Measurements from ENCODE around the gene NKX2-8. TPM values are rescaled to one million over a fixed set of nuclear protein-coding genes. Genes with fewer than 3 reads are reported as not detected.

The NKX2-8 gene
- polyA plus RNA-seq: not detected

DNA sequence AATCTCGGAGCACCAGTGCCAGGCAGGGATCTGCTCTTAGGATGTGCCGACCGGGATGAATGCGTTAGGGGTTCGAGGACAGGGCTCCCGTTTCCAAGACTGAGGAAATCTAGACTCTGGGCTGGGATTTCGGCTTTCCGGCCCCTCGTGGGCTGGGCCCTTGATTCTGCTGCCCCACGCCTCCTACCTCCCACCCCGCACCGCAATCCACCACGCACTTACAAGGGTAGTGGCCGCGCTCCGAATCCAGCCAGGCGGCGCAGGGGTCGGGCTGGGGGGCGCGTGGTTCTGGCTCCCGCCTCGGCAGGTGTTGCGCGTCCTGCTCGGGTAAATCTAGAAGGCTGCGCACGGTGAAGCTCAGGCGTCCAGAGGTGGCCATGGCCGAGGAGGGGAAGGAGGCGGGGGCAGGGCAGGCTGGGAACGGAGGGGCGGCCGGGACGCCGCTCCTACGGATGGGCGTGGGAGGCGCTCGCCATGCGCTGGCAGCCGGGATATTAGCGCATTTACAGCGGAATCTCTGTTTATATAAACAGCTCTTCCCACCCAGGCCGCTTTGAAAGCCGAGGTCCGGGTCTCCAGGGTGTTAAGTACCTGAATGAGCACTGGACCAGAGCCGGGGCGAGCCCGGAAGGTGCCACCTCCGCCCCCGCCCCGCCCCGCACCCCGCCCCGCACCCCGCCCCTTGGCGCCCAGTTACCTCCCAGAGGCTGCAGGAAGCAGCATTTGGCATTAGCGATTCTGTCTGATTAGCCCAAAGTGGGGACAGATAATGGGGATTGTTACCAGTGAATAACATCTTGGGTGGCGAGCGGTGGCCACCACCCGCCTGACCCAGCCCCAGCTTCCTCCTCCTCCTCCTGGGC lies at the start of gene NKX2-8:
NKX2-8 (minus strand) TSS at position 604 of the 863 bp plus-strand sequence; CDS start at position 379, 225 bp downstream.
- Mint-ChIP-seq H3K4me3 (no peak within 1 kb of the TSS), H3K27ac (no peak within 1 kb of the TSS), H3K36me3 (no peaks in the 10 kb centered on the region), H3K4me1 (no peaks in the 10 kb centered on the region), H3K9me3 (no peaks in the 10 kb centered on the region), H3K27me3 (peaks cover 54% of the 10 kb centered on the region)

- no peak overlapping the region for H3K27ac Mint-ChIP-seq
- no peaks in the 10 kb centered on the region for H3K4me1 Mint-ChIP-seq
- no peak overlapping the region for H3K4me3 Mint-ChIP-seq
- H3K27me3 Mint-ChIP-seq: peaks cover 4% of the 10 kb centered on the region
- H3K9me3 Mint-ChIP-seq: peaks cover 0 to 9% (median 2%) of the 10 kb centered on the region in 3 donors
- H3K36me3 Mint-ChIP-seq: peaks cover 2% of the 10 kb centered on the region
These were observed 45.6 kb upstream of the NKX2-8 start for GRCh38 chr14:36627981-36628380.

DNA sequence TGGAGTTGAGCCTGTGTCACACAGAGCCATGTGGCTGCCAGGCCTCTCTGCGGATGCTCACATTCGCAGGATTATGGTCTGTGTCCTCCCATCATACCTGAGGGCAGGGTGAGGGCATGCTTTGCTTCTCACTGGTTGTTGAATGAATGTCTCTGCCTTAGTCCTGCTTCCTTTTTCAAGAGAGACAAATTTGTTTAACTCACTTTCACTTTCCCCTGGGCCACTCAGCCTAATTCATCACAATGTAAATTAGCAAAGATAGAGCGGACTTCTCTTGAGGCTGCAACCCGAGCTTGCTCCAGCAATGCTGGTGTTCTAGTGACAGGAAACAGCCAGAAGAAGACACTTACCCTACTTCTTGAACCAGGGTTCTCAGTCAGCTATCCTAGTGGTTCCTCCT lies 43.7 kb upstream of the NKX2-8 start:
- no peaks in the 10 kb centered on the region for H3K4me1 Mint-ChIP-seq

GRCh38 chr14:36625436-36625835 lies 43.0 kb upstream of the NKX2-8 start:
- no peaks in the 10 kb centered on the region for H3K4me1 Mint-ChIP-seq
- H3K9me3 Mint-ChIP-seq: peaks cover 2 to 12% (median 4%) of the 10 kb centered on the region in 3 donors
- peaks cover 4% of the 10 kb centered on the region for H3K27me3 Mint-ChIP-seq

More for the DNA sequence above, 43.7 kb upstream of the NKX2-8 start:
- peaks cover 2% of the 10 kb centered on the region for H3K36me3 Mint-ChIP-seq
- no peak overlapping the region for H3K4me3 Mint-ChIP-seq
- peaks cover 2 to 17% (median 4%) of the 10 kb centered on the region in 3 donors for H3K9me3 Mint-ChIP-seq
- H3K27ac Mint-ChIP-seq: no peak overlapping the region
- H3K27me3 Mint-ChIP-seq: peaks cover 4% of the 10 kb centered on the region

DNA sequence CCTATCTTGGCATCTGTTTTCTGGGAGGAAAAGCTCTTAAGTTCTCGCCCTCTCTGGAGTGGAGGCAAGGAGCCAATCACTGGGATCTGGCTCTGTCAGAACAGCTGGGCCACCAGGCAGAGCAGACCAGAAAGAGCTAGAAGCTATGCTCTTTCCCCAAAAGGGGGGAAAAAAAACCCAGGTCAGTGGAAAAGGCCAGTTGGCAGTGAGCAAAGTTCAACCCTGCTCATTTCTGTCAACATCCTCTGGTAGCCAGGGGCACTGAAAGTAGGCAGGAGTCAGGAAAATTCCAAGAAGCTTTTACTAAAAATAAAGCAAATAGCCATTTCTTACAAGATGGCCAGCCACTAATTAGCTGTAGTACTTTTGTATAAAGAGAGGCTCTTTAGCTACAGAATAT lies 42.6 kb upstream of the NKX2-8 start:
- H3K9me3 Mint-ChIP-seq: peaks cover 3 to 11% (median 5%) of the 10 kb centered on the region in 3 donors
- no peaks in the 10 kb centered on the region for H3K4me1 Mint-ChIP-seq
- H3K27ac Mint-ChIP-seq: no peak overlapping the region
- H3K4me3 Mint-ChIP-seq: no peak overlapping the region
- peaks cover 2% of the 10 kb centered on the region for H3K36me3 Mint-ChIP-seq
- H3K27me3 Mint-ChIP-seq: peaks cover 4% of the 10 kb centered on the region

More at GRCh38 chr14:36625436-36625835, 43.0 kb upstream of the NKX2-8 start:
- Mint-ChIP-seq H3K4me3 (no peak overlapping the region), H3K27ac (no peak overlapping the region), H3K36me3 (peaks cover 2% of the 10 kb centered on the region)

GRCh38 chr14:36619853-36620252 lies 37.4 kb upstream of the NKX2-8 start:
- no peaks in the 10 kb centered on the region for H3K27me3 Mint-ChIP-seq
- no peak overlapping the region for H3K27ac Mint-ChIP-seq
- H3K36me3 Mint-ChIP-seq: no peaks in the 10 kb centered on the region
- H3K9me3 Mint-ChIP-seq: peaks cover 3 to 11% (median 6%) of the 10 kb centered on the region in 3 donors
- peaks cover 0 to 1% (median 0%) of the 10 kb centered on the region in 3 donors for H3K4me1 Mint-ChIP-seq
- no peak overlapping the region for H3K4me3 Mint-ChIP-seq

DNA sequence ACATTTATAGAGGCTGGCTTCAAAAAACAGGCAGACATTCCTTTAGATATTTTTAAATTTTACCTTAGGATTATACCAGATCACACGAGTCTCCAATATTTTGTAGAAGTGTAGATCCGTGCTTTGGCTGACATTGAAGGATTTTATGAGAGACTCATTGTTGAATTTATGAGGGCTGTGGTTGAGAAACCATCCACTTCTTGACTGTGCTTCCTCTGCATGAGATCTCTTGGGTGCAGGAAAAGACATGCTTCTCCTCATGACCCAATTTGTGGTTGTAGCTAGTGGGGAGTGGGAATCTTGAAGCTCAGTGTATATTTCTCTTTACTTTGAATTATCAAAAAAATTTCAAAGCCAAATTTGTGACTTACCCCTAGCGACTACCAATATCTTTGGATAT lies 36.7 kb upstream of the NKX2-8 start:
- H3K9me3 Mint-ChIP-seq: peaks cover 3 to 11% (median 8%) of the 10 kb centered on the region in 3 donors

DNA sequence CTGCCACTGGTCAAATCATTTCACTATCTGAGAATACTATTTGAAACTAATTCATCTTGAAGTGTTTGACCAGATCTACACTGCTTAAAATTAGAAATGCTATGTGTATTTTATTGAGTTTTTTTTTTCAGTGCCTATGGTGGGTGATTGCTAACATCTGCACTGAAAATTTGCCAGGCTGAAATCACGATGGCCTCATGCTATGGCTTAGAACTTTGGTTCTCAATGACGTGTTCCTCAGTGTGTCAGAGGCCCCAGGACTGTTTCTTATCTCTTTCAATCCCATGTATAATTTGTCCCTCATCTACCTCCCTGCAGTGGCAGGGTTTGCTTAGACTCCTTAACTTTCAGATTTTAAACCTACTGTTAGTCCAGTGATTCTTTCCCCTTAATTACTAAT lies 36.2 kb upstream of the NKX2-8 start:
- no peak overlapping the region for H3K27ac Mint-ChIP-seq
- no peaks in the 10 kb centered on the region for H3K27me3 Mint-ChIP-seq
- H3K4me3 Mint-ChIP-seq: no peak overlapping the region
- peaks cover 0 to 1% (median 0%) of the 10 kb centered on the region in 3 donors for H3K4me1 Mint-ChIP-seq
- H3K9me3 Mint-ChIP-seq: peaks cover 3 to 11% (median 8%) of the 10 kb centered on the region in 3 donors
- no peaks in the 10 kb centered on the region for H3K36me3 Mint-ChIP-seq

More for the DNA sequence above, 36.7 kb upstream of the NKX2-8 start:
- Mint-ChIP-seq H3K27me3 (no peaks in the 10 kb centered on the region), H3K4me3 (no peak overlapping the region), H3K27ac (no peak overlapping the region), H3K4me1 (peaks cover 0 to 1% (median 0%) of the 10 kb centered on the region in 3 donors), H3K36me3 (no peaks in the 10 kb centered on the region)

DNA sequence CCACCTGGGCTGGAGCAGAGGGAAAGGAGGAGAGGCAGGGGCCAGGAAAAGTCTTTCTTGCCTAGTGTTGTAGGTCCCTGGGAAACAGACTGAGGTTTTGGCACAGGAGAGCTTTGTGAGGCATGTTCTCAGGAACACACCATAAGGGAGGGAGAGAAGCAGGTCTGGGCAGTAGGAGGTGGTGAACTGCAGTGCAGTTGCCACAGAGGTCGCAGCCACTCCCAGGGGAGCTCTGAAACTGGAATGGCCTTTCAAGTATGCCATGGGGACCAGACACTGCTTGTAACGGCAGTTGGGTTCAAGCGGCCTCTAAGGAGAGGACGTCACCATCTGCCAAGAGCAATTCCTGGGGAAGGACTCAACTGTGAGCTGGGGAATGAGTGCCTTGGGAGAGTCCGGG lies 35.4 kb upstream of the NKX2-8 start:
- no peak overlapping the region for H3K4me3 Mint-ChIP-seq
- peaks cover 0 to 1% (median 0%) of the 10 kb centered on the region in 3 donors for H3K4me1 Mint-ChIP-seq
- no peaks in the 10 kb centered on the region for H3K27me3 Mint-ChIP-seq
- peaks cover 3 to 8% (median 7%) of the 10 kb centered on the region in 3 donors for H3K9me3 Mint-ChIP-seq
- no peaks in the 10 kb centered on the region for H3K36me3 Mint-ChIP-seq
- no peak overlapping the region for H3K27ac Mint-ChIP-seq

GRCh38 chr14:36605506-36605857 lies 23.1 kb upstream of the NKX2-8 start:
- H3K4me1 Mint-ChIP-seq: no peaks in the 10 kb centered on the region
- no peak overlapping the region for H3K27ac Mint-ChIP-seq
- peaks cover 0 to 3% (median 0%) of the 10 kb centered on the region in 3 donors for H3K9me3 Mint-ChIP-seq
- H3K36me3 Mint-ChIP-seq: no peaks in the 10 kb centered on the region
- H3K4me3 Mint-ChIP-seq: no peak overlapping the region
- no peaks in the 10 kb centered on the region for H3K27me3 Mint-ChIP-seq

DNA sequence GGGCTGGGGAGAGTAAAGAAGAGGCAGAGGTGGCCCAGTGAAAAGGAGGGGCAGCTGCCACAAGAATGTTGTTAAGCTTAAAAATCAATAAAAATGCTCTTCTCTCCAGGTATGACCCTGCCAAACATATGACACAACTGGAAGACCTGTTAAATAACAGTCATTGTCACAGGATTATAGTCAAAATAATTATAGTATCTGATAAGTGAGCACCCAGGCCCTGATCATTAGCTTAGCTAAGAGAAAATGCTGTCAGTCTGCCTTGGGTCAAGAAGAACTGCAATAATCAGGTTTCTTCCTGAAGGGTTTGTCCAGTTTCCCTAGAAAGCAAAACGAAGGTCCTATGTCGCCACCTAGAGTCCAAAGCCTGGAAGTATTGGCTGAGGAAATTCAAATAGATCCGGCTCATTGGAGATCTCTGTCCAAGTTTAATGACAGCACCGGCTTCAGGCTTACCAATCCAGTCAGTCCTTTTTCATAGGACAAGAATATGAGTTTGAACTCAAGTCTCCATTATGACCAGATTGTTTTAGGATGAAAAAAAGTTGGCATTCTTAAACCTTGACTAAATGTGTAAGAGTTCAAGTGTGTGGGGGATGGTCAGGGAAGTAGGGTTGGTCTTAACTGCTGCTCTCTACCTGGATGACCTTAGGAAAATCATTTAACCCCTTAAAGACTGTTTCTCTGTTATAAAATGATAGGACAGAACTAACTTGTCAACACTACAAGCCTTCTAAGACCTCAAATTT lies 22.5 kb upstream of the NKX2-8 start:
- Mint-ChIP-seq H3K36me3 (no peaks in the 10 kb centered on the region), H3K9me3 (peaks cover 0 to 2% (median 0%) of the 10 kb centered on the region in 3 donors), H3K27me3 (peaks cover 1% of the 10 kb centered on the region), H3K27ac (no peak overlapping the region), H3K4me1 (no peaks in the 10 kb centered on the region), H3K4me3 (no peak overlapping the region)

DNA sequence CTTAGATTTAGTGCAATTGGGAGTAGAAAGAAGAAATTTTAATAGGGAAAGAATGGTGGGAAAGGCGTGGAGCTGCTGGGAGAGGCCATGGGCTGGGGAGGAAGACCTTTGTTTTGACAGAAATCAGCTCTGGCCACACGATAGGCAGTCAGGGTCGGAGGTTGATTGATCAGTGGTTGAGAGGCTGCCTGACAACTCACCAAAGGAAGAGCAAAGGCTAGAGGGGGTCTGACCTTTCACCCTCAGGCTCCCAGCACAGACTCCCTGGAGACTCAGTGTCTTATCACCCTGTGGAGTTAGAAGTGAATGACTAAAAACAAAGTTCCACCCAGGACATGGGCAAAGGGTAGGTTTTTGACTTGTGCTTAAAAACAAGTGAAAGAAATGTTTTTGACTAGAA lies 18.0 kb upstream of the NKX2-8 start:
- Mint-ChIP-seq H3K36me3 (no peaks in the 10 kb centered on the region), H3K27me3 (peaks cover 4% of the 10 kb centered on the region), H3K9me3 (peaks cover 0 to 2% (median 0%) of the 10 kb centered on the region in 3 donors), H3K27ac (no peak overlapping the region), H3K4me3 (no peak overlapping the region), H3K4me1 (no peaks in the 10 kb centered on the region)

GRCh38 chr14:36591482-36591881 lies 9.1 kb upstream of the NKX2-8 start:
- H3K9me3 Mint-ChIP-seq: no peaks in the 10 kb centered on the region
- no peaks in the 10 kb centered on the region for H3K4me1 Mint-ChIP-seq
- H3K27me3 Mint-ChIP-seq: peaks cover 13% of the 10 kb centered on the region
- no peak overlapping the region for H3K4me3 Mint-ChIP-seq
- no peaks in the 10 kb centered on the region for H3K36me3 Mint-ChIP-seq
- no peak overlapping the region for H3K27ac Mint-ChIP-seq

DNA sequence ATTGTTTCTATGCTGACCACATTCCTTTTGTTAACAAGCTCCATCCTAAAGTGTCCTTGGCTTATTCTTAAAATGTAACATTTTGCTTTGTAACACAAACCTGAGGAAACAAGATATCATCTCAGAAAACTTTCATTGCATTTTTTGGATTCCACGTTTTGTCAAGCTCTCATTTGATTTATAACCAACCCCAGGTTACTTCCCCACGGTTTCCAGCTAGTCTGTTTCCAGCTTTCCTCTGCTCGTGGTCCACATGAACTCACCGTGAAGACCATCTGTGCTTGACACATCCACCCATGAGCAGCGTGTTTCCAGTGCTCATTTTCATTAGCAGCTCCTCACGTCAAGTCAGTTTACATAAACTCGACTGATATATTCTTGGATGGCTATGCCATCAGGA lies 6.4 kb upstream of the NKX2-8 start:
- Mint-ChIP-seq H3K27me3 (peaks cover 32% of the 10 kb centered on the region), H3K9me3 (no peaks in the 10 kb centered on the region), H3K4me3 (no peak overlapping the region), H3K4me1 (no peaks in the 10 kb centered on the region), H3K27ac (no peak overlapping the region), H3K36me3 (no peaks in the 10 kb centered on the region)

DNA sequence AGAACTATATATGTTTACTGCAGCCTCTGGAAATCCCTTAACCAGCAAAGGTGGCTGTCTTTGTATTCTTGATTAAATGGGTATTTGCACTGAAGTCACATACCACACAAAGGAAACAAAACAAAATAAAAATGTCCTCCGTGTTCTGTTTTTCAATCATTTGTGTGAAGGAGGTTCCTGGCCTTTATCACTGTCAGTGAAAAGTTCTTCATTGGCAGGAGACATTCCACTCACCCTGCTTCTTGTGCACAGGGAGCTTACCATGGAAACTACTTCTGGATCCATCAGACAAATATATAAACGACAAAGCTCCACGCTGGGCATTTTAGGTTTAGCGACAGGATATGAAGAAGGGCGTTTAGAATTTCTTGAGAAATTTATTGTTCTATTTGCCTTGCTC lies 5.7 kb upstream of the NKX2-8 start:
- no peaks in the 10 kb centered on the region for H3K9me3 Mint-ChIP-seq
- H3K4me1 Mint-ChIP-seq: no peaks in the 10 kb centered on the region
- no peak overlapping the region for H3K4me3 Mint-ChIP-seq
- no peaks in the 10 kb centered on the region for H3K36me3 Mint-ChIP-seq
- H3K27me3 Mint-ChIP-seq: peaks cover 36% of the 10 kb centered on the region
- no peak overlapping the region for H3K27ac Mint-ChIP-seq
